Hematopoietic multipotent progenitor cell treated with erythropoietin and hydrocortisone succinate and interleukin-3 and kit ligand, for 8 days (in vitro differentiated cells): ENCODE data around the gene MTMR3.

Experiments used
- DNase-seq: peaks from one replicate; pipeline ENCODE4 v3.0.0-alpha.2; 2015

MTMR3 gene

DNA sequence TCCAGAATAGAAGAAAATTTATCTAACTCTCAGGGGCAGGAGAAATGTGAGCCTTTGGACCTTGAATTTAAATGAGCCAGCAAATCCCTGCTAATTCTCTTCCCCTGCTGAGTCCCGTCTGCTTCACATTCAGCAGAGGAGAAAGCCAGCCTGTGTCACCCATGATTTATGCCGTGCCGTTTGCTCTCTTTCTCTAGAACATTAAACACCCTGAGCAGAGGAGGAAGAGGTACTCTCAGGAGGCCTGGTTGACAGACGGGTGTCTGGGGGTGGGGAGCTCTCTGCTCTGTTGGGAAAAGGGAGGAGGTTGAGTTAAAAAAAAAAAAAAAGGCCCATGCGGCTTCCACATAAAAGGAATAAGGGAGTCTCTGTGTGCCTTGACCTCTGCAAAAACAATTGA lies 11.3 kb upstream of the MTMR3 start:
- no peak for DNase-seq

DNA sequence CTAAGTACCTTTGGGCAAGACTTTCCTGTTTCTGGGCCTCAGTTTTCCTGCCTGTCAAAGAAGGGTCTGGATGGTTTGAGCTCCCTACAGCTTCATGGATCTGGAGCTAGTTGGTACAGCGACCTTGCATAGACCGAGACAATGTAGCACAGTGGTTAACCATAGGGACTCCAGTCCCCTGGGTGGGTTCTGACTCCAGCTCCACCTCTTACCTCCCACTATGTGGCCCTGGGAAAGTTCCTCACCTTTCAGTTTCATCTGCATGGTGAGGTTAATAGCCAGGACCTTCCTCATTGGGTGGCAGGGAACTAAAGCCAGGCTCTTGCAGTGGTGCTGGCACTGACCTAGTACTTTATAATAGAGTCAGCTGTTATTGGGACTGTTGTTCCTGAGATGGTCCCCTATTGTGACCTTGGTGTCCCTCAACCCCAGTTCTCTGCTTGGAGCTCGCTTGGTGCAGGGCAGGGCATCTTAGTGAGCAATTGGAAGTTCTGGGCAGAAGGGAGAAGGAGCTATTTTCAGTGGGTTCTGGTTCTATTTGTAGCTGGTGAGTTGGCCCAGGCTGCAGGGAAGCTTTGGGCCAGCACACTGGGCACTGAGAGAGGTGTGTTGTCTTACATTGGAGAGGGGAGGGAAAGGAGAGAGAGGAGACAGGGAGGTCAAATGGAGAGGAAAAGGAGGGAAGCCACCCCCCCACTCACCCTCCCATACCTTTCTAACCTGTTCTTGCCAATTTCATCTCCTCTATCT lies 10.7 kb upstream of the MTMR3 start:
- no peak for DNase-seq

DNA sequence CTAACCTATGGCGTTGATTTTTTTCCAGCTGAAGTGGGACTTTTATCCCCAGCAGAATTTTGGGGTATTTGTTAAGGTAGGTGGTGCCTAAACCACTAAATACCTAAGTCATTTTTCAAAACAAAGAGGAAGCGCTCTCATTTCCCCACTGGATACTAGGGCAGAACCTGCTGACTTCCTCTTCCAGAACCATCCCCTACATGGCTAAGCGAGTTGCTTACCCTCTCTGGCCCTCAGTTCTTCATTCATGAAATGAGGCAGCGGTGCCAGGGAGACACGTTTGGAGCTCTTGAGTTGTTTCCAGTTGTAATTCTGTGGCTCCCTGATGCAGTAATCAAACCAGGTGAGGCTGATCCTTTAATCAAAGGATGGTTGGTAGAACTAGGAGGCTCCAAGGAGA lies 10.0 kb upstream of the MTMR3 start:
- DNase-seq: no peak

DNA sequence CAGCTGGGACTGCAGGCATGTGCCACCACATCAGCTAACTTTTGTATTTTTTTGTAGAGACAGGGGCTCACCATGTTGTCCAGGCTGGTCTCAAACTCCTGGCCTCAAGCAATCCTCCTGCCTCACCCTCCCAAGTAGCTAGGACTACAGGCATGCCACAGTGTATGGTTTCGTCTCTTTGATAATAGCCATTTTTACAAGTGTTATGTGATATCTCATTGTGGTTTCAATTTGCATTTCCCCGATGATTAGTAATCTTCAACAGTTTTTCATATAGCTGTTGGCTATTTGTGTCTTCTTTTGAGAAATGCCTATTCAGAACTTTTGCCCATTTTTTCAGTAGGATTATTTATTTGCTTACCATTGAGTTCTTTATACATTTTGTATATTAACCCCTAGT lies 9.0 kb upstream of the MTMR3 start:
- DNase-seq: peak; percentile 55

DNA sequence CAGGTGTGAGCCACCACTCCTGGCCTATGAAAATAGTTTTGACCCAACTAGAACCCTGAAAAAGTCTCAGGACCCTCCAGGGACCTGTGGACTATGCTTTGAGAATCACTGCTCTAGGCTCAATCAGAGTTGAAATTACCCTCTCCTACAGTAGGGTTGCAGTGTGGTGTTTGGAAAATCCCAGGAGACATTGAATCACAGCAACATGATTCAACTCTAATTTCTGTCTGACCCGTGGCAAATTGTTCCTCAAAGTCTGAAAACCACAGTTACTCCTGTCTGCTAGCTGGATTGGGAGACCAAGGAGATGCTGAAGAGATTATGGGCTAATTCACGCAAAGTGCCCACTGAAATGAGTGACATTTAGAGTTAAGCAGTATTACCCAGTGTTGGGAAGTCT lies 5.4 kb upstream of the MTMR3 start:
- DNase-seq: no peak

DNA sequence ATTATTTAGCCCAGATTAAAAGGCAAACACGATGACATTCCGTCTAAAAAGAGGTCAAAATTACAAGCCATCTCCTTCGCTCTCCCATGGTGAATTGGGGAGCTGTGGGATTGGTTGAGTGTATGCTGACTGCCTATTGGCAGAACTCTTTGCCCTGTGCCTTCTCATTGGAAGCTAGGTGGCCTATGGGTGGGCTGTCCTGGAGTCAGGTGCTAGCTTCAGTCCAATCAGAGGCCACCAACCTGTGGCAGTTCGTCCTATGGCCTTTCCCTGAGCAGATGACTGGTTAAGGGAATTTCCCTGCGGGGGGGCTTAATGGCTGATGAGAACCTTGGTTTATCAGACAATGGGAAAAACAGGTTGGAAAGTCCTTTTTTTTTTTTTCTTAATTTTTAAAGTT lies 3.2 kb upstream of the MTMR3 start:
- peak; percentile 21 for DNase-seq

DNA sequence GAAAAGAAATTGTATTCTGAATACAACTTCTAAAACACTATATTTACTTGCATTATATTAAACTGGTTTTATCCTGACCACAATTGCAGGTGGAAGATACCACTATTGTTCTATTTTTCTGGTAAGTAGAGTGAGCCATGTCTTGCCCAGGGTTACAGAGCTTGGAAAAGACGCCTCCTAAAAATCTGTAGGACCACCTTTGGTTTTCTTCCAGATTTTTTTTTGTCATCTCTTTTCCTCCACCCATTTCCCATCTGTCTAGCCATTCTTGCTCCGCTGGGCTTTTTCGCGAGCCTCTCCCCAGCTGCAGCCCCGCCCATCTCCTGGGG lies 294 bp upstream of the MTMR3 start:
- no peak for DNase-seq

DNA sequence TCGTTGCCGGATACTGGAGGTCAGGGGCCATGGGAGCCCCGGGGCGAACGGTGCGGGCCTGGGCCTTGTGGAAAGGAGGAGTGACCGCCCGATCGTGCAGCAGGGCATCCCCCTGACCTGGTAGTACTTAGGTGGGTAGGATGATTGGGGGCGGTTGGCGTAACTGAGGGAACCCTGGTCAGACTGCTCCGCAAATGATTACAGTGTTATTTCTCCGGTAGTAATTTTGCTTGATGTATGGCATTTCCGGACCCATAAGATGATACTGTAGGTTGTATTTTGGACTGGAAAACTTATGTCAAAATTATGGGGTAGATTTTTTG lies 762 bp downstream of the MTMR3 start:
- no peak for DNase-seq

DNA sequence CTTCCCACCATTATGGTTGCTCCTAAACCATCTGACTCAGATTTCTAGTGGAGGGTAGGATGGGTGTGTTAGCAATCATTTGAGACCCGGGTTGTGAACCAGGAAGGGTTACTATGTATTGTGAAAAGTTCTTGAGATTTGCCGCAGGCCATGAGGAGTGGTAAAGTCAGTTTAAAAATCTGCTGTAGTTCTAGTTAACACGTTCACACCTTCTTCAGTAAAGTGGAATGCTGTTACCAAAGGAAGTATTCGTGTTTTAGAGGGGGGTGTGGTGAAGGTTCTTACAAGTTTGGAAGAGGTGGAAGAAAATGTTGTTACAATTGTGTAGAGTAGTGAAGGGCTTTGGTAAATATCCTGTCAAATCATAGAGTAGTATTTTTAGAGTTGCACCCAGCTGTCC lies 2.6 kb downstream of the MTMR3 start:
- DNase-seq: no peak

DNA sequence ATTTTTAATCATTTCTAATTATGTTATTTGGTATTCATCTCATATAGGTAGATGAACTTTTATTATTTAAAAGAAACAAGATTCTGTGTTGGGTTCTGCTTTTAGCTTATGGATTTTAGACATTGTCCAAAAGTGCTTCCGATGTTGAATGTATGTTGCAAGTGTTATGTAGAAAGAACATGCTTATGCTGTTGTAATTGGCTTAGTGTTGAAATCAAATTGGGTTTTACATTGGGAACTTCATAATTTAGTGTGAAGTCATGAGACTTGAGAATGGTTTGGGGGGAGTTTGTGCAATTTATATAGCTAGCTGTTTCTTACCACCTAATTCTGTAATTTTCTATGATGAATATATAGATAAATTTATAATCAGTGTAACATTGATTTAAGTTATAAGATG lies 3.6 kb downstream of the MTMR3 start:
- DNase-seq: no peak

DNA sequence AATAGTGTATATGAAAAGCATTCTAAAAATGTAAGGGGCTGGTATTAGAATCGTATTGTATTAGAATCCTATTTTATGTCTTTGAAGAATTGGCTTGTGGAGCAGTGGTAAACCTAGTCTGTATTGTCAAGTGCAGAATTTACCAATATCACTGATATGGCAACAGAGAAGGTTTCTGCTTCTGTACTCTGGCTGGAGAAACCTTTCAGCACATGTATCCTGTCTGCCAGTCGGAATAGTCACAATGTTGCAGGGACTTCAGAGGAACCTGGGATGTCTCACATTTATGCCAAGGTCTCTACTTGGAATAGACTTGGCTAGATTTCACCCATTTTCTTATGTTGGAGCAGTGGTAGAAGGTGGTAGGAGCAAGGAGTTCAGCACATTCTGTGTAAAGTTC lies 4.4 kb downstream of the MTMR3 start:
- no peak for DNase-seq

DNA sequence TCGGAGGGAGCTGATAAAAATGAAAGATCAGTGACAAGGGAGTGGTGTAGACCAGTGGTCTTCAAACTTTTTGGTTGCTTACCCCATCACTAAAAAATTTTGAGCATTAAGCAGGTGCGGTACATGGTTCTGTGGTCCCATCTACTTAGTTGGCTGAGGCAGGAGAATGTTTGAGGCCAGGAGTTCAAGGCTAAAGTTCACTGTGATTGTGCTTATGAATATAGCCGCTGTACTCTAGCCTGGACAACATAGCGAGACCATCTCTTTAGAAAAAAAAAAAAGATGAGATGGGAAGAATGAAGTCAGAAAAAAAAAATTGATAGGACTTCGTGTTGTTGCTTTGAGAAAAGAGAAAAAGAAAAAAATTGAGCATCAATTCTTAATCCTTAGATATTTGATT lies 7.8 kb downstream of the MTMR3 start:
- DNase-seq: no peak

DNA sequence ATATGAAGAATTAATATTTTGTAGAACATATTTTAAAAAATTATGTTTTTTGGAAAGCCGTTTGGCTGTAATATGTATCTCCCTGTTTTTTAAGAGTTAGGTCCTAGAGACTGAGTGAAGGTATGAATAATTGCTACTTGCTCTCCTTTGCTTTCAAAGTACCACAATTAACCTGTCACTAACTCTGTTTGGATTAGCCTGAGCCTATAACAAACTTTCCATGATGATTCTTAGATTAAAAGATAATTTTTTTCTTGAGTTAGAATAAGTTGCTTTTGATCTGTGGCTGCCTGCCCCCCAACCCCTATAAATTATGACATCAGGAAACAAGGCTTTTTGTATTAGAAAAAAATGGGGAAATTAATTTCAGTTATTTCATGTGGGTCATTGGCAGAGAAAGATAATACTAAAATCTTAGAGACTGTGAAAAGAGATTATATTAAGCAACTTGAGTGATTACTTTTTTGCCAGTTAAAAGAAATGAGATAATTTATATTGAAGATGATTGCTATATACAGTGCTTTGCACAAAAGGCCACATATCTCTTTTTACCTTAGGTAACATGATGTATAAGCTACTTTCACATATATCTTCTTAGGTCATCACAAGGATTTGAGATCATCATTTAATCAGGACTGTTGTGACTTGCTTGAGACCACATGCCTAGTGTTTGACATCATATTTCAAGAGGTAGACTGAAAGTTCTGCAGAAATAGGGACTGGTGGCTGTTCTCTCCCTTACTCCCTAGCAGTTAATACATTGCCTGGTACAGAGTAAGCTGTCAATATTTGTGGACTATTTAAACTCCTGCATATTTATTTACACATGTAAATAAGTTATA lies 9.6 kb downstream of the MTMR3 start:
- no peak for DNase-seq

DNA sequence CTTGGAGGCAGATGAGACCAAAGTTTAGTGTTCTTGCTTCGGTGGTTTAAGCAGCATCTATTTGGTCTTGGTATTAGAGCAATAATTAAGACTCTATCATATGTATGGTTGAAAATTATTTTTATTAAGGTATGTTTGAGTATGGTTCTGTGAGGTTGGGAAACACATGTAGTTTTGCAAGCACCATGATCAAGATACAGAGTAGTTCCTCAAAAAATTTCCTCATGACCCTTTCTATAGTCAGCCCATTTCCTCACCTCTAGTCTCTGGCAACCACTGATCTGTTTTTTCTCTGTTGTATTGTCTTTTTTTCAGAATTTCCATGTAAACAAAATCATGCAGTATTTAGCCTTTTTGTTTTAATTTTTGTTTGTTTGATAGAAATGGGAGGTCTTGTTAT lies 18.4 kb downstream of the MTMR3 start:
- no peak for DNase-seq

DNA sequence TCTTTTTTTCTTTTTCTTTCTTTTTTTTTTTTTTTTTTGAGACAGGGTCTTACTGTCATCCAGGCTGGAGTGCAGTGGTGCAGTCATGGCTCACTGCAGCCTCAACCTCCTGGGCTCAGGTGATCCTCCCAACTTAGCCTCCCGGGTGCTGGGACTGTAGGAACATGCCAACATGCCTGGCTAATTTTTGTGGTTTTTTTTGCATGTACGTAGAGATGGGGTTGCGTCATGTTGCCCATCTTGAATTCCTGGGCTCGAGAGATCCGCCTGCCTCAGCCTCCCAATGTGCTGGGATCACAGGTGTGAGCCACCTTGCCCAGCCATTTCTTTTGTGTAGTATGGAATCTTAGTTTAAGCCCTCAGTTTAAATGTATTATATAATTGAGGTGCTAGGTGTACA lies 20.4 kb downstream of the MTMR3 start:
- no peak for DNase-seq

DNA sequence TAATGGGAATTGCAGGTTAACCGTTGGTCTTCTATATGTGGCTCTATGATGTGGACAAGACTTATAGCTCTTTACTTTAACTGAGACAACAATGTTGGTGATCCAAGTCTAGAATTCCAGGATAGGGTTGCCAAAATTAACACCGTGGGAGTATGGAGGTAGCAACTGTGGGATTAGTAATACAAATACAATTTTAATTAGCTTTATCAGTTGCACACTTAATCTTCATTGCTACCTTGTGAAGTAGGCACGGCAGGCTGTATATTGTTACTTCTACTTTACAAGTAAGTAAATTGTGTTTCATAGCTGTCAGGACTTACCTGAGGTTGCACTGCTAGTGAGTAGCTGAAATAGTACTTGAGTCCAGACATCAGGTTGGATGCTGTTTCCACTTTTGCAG lies 21.0 kb downstream of the MTMR3 start:
- no peak for DNase-seq

DNA sequence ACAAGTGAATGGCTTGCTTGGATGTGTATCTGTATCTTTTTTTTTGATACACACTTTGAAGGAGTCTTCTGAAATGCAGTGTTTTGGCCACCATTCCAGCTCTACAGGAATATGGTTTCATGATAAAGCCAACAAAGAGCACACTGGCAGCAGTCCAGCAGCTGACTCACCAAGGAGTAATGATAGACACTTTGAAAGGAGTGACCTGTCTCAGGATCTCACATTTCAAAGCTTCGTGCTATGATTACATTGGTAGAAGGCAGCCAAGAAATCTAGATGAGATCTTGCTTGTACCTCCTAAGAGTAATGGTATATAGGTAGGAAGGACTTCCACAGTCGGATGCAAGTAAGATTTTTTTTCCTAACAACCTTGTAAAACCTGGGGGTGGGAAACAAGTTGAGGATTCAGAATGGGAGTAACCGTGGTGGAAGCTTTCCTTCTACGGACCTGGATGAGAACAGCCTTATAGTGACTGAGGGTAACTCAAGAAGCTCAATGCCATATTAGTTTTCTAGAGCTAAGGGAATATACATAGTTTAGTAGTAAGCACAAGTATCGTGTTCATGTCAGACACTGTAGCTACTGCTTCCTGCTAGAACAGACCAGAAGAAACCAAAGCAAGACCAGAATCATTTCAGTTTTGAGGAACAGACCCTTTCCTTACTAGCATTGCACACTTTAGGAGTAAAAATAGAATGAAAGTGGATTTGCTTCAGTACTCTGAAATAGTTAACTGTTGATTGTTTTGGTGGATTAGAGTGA lies 25.0 kb downstream of the MTMR3 start:
- peak; percentile 98 for DNase-seq

DNA sequence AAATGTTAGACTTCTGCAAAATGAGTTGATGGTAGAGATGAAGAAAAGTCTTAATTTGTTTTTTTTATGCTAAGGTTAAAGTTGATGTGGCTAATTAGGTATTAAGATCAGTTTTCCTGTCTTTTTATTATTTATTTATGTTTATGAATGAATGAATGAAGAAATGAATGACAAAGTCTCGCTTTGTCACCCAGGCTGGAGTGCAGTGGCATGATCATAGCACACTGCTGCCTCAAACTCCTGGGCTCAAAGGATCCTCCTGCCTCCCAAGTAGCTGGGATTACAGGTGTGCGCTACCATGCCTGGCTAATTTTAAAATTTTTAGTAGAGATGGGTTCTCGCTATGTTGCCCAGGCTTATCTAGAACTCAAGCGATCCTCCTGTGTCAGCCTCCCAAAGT lies 29.2 kb downstream of the MTMR3 start:
- DNase-seq: no peak

DNA sequence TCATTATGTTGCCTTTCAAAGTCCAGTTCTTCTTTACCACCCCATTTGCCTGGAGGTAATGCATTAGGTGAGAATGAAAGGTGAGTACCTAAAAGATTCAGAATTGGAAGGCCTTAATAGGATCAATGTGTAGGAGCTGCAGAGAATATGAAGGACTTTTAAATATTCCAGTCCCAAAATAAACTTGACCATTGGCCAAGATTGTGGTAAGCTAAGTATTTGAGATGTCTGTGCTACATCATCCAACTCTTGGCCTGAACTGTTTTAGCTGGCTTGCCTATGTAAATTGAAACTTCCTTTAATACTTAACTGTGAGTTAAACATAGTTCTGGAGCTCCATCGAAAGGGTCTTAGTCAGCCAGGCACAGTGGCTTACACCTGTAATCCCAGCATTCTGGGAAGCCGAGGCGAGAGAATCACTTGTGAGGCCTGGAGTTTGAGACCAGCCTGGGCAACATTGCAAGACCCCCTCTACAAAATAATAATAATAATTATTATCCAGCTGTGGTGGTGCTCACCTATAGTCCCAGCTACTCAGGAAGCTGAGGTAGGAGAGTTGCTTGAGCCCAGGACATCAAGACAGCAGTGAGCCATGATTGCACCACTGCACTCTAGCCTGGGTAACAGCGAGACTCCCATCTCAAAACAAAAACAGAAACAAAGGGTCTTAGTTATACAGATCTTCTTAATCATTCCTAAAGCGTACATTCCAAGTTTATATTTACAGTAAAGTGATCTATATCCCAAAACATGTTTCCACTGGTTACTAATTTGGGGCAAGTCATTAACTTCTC lies 29.8 kb downstream of the MTMR3 start:
- DNase-seq: no peak

DNA sequence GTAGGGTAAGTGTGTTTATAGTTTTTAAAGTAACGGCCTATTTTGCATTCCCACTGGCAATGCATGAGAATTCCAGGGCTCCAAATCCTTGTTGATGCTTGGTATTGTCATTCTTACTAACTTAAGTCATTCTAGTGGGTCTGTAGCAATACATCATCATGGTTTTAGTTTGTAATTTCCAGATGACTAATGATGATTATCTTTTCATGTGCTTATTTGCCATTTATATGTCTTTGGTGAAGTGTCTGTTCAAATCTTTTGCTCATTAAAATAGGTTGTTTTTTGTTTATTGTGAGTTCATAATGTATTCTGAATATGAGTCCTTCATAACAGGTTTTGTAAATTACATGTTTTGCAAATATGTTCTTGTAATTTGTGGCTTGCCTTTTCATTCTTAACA lies 31.2 kb downstream of the MTMR3 start:
- no peak for DNase-seq

DNA sequence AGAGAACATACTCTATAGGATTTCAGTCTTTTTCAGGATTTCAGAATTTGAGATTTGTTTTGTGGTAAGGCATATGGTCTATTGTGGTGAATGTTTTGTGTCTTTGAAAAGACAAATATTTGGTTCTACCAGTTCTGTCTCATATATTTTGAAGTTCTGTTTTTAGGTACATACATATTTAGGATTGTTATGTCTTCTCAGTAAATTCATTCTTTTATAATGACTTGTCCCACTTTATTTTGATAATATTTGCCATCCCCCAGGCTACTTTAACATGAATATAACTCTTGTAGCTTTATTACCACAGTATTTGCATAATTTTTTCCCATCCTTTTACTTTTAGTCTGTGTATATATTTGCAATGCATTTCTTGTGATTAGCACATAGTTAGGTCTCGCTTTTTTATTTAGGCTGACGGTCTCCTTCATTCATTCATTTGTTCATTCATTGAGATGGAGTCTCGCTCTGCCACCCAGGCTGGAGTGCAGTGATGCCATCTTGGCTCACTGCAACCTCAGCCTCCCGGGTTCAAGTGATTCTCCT lies 32.1 kb downstream of the MTMR3 start:
- no peak for DNase-seq

DNA sequence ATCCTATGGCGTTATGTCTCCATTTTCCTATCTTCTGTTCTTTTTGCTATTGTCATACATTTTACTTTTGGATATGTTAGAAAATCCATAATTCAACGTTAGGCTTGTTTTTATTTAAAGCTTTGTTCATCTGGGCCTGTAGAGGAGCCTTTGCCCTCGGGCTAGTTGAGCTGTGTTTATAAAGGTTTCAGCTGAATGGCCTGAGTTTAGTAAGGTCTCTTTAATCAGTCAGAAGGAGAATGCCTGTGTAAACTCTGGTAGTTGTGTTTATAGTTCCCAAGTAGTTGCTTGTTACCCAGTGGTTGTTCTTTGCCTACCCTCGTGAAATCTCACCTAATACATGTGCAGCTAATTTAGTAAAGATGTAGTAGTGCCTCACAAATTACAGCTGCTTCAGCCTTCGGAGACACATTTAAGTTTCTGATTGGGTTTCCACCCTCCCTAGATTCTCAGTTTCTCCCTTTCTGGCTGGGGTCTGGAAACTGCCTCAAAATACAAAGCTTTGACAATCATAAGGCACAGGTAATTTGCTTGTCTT lies 33.1 kb downstream of the MTMR3 start:
- no peak for DNase-seq
